Fibroblast of villous mesenchyme (primary cell): Measurements from ENCODE around the gene CREB1. TPM values are rescaled to one million over a fixed set of nuclear protein-coding genes. Genes with fewer than 3 reads are reported as not detected.

Source experiments
- DNase-seq: peaks from one replicate; pipeline ENCODE4 v3.0.0-alpha.2; 2010; ENCODE audit warnings: low read depth
- H3K4me3 ChIP-seq: 2 replicates; pipeline ENCODE4 v1.5.1; 2011; ENCODE audit warnings: low read depth, mild to moderate bottlenecking, low read length
- total RNA-seq: library from RNA; depleted of rRNA; stranded (reverse); fragments of >200 nt; gene quantifications from 2 replicates; pipeline ENCODE4 v1.2.3, GENCODE V29; 2012
- TF ChIP-seq, protein P1 (sequence below): IDR thresholded peaks from 2 replicates; pipeline ENCODE4 v1.5.1; 2012; ENCODE audit warnings: low read depth, mild to moderate bottlenecking, low read length; ENCODE audit not compliant: insufficient read depth

Gene CREB1
- total RNA-seq, 1 donor = 32.4 TPM

DNA sequence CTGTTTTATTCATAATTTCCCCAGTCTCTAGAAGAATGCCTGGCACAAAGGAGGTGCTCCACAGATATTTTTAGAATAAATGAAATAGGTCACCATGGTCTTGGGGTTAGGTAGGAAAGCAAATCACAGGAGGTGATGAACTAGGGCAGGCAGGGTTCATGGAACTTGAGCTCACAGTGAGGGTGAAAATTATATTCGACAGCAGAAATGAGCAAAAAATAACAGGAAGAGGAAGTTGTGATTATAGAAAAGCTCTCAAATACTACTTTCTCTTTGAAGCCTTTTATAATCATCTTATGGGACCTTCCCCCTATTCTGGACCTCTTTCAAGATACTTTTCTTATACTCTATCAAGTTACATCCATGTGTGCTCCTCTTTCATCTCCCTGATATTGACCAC, 4.5 kb upstream of the CREB1 start:
- no peak overlapping the region for H3K4me3 ChIP-seq
- TF ChIP-seq, protein P1, sequence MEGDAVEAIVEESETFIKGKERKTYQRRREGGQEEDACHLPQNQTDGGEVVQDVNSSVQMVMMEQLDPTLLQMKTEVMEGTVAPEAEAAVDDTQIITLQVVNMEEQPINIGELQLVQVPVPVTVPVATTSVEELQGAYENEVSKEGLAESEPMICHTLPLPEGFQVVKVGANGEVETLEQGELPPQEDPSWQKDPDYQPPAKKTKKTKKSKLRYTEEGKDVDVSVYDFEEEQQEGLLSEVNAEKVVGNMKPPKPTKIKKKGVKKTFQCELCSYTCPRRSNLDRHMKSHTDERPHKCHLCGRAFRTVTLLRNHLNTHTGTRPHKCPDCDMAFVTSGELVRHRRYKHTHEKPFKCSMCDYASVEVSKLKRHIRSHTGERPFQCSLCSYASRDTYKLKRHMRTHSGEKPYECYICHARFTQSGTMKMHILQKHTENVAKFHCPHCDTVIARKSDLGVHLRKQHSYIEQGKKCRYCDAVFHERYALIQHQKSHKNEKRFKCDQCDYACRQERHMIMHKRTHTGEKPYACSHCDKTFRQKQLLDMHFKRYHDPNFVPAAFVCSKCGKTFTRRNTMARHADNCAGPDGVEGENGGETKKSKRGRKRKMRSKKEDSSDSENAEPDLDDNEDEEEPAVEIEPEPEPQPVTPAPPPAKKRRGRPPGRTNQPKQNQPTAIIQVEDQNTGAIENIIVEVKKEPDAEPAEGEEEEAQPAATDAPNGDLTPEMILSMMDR = no peak
- DNase-seq = no peak

DNA sequence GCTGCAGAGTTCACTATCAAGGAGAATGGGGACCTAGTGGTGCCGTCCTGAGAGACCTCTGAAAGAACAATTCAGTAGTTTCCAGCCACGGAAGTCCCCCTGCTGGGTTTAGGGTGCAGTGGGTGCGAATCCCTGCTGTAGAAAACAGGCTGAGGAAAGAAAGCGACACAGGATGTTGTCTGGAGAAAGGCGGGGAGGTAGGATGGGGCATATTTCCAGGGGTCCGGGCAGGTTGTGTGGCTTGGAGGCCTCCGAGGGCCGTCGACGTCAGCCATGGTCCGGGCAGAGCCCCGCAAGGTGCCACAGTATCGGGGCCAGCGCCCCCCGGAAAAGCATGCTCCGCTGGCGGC, 807 bp upstream of the CREB1 start:
- TF ChIP-seq, protein P1 = peak; percentile 23
- peak overlapping the region; percentile 82 for H3K4me3 ChIP-seq
- peak; percentile 51 for DNase-seq

DNA sequence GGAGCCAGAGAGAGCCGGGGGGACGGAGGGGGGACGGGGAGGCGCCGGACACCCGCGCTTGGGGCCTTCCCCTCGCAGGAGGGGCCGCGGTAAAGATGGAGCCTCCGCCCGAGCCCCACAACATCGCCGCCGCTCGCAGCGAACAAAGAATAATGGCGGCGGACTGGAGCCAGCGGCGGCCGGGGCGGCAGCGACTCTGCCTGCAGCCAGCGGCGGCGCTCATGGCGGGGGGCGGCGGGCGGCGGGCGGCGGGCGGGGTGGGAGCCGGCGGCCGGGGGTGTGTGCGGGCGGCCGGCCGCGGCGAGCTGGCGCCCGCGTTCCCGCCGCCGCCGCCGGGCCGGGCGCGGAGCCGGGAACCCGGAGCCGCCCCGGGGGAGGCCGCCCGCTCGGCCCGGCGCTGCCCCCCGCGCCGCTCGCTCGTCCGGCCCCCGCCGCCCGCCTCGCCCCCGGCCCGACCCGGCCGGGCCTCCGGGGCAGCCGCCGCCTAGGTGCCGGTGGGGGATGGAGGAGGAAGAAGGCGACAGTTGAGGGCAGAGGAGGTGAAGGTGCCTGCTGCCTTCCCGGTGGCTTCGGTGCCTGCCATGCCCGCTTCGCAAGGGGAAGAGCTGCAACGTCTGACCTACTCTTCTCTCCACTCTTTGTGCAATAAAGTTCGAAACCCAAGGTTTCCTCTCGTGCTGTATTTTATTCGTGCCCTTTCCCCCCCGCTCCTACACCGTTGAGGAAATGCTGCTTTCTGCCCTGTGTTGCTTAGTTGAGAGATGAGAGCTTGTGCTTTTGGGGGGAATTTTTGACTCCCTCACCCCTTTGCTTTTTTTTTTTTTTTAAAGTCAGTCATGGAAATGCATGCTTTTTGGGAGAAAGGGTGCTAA, 634 bp downstream of the CREB1 start:
- peak overlapping the region; percentile 82 for H3K4me3 ChIP-seq
- TF ChIP-seq, protein P1 = no peak
- DNase-seq = peak; percentile 61

DNA sequence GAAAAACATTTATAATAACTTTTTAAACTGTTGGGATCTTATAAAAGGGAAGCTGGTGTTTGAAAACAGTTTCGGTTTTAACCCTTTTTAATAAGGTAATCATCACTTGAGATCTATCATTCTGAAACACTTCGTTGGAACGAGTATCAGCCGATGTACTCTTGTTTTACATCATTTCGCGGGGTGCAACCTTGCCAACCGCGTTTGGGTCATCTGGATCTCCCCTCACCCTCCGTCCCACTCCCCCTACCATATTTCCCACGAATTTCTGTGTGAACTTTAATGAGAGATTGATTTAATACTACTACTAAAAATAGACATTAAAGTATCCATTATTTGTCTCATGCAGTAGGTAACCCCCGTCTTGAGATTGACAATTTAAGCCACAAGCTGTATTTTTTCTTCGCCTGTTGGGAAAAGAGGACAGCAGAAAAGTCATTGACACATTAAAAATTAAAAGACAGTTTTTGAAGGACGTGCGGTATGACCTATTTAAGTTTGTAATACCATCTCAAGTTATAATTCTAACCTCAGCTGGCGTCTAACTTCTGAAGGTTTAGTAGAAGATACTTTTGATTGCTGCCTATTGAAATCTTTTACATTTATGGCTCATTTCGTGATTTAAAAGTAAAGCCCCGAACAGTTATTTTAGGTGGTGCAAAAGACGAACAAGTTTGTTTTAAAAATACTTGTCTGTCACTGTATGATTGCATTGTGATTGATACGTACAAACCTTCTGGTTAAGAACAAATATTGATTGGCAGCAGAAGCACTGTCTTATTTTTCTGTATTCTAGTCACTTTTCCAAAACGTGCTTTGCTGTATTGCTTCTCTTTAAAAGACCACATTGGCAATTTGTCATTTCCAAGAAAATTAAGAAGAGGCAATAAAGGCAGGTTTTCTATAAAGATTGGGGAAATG, 1.5 kb downstream of the CREB1 start:
- H3K4me3 ChIP-seq = peak overlapping the region; percentile 70
- TF ChIP-seq, protein P1 = no peak
- DNase-seq = peak; percentile 61

DNA sequence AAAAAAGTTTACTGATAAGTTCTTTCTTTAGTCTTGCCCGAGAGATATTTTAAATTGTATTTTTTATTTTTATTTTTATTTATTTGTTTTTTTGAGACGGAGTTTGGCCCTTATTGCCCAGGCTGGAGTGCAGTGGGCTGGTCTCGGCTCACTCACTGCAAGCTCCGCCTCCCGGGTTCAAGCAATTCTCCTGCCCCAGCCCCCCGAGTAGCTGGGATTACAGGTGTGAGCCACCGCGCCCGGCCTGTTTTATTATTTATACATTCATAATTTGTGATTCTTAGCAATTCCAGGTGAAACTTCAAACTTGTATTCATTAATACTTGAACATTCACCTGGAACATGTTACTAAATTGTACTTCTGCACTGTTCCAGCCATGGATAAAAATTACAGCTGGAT, 2.9 kb downstream of the CREB1 start:
- H3K4me3 ChIP-seq = no peak overlapping the region
- no peak for DNase-seq
- TF ChIP-seq, protein P1 = no peak

DNA sequence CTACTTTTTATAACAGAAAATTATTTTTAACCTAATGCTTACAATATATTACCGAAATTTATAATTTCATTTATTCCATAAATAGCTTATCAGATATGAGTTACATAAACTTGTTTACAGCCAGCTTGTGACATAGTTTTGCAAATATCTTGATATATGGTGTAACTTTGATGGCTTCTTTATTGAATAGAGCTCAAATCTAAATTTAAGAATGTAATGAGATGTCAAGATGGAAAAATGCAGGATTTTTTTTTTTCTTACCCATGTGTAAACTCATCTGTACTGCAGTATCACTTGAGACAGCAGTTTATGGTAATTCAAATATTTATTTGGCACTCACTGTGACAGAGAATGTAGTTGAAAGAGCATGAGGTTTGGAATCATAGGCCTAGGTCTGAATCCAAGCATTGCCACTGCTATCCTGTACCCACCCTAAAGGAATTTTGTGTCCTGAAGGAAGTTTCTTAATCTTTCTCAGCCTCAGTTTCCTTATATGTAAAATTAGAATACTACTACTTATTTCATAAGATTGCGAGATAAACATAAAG, 3.8 kb downstream of the CREB1 start:
- DNase-seq = no peak
- no peak overlapping the region for H3K4me3 ChIP-seq
- TF ChIP-seq, protein P1 = no peak
